SK-N-SH treated with all-trans-retinoic acid at 6 μM for 48 hours (cell line): ENCODE results near the gene MYT1.

ENCODE experiments used
- ATAC-seq: fragments of 200-7000 bp; cut with Tn5 transposase; 3 replicates; pipeline ENCODE4 v1.9.1; 2020; ENCODE audit warnings: mild to moderate bottlenecking, moderate library complexity
- ARNTL ChIP-seq: fragments of 450-650 bp; formaldehyde crosslinking; IDR thresholded peaks from 2 replicates; pipeline ENCODE4 v1.5.0; 2020; ENCODE audit warnings: low read depth, mild to moderate bottlenecking, moderate library complexity, borderline replicate concordance
- CSDC2 ChIP-seq: fragments of 250-450 bp; sonication (Bioruptor Pico); IDR thresholded peaks from 2 replicates; pipeline ENCODE4 v1.5.0; 2020; ENCODE audit warnings: mild to moderate bottlenecking, moderate library complexity
- OSR1 ChIP-seq: fragments of 250-450 bp; sonication (Bioruptor Pico); IDR thresholded peaks from 2 replicates; pipeline ENCODE4 v1.8.0; 2022; ENCODE audit warnings: moderate library complexity, mild to moderate bottlenecking, inconsistent platforms
- PPARA ChIP-seq: fragments of 250-450 bp; sonication (Bioruptor Pico); IDR thresholded peaks from 2 replicates; pipeline ENCODE4 v1.5.0; 2020; ENCODE audit warnings: mild to moderate bottlenecking, borderline replicate concordance
- RARB ChIP-seq: fragments of 250-450 bp; sonication (Bioruptor Pico); IDR thresholded peaks from 2 replicates; pipeline ENCODE4 v1.8.0; 2021; ENCODE audit warnings: mild to moderate bottlenecking, moderate library complexity
- TCF4 ChIP-seq: fragments of 250-450 bp; sonication (Bioruptor Pico); IDR thresholded peaks from 2 replicates; pipeline ENCODE4 v1.8.0; 2021; ENCODE audit warnings: mild to moderate bottlenecking, moderate library complexity, borderline replicate concordance
- TOX ChIP-seq: fragments of 250-450 bp; sonication (Bioruptor Pico); IDR thresholded peaks from 2 replicates; pipeline ENCODE4 v1.8.0; 2021; ENCODE audit warnings: mild to moderate bottlenecking, moderate library complexity, borderline replicate concordance
- ZC3H10 ChIP-seq: fragments of 250-450 bp; sonication (Bioruptor Pico); IDR thresholded peaks from 2 replicates; pipeline ENCODE4 v1.5.1; 2021; ENCODE audit warnings: mild to moderate bottlenecking, moderate library complexity
- ZFP3 ChIP-seq: fragments of 250-450 bp; sonication (Bioruptor Pico); IDR thresholded peaks from 2 replicates; pipeline ENCODE4 v1.5.0; 2020; ENCODE audit warnings: mild to moderate bottlenecking, moderate library complexity
- ZNF565 ChIP-seq: fragments of 450-650 bp; formaldehyde crosslinking; conservative IDR thresholded peaks from 2 replicates; pipeline ENCODE4 v1.5.0; 2020; ENCODE audit warnings: low read depth, mild to moderate bottlenecking, moderate library complexity
- ZNF70 ChIP-seq: fragments of 450-650 bp; formaldehyde crosslinking; IDR thresholded peaks from 2 replicates; pipeline ENCODE4 v1.5.0; 2020; ENCODE audit warnings: mild to moderate bottlenecking, moderate library complexity
- TF ChIP-seq, protein P1 (sequence below): fragments of 250-450 bp; sonication (Bioruptor Pico); IDR thresholded peaks from 2 replicates; pipeline ENCODE4 v1.8.0; 2020; ENCODE audit warnings: mild to moderate bottlenecking, moderate library complexity, borderline replicate concordance
- TF ChIP-seq, protein P2 (sequence below): fragments of 250-450 bp; sonication (Bioruptor Pico); IDR thresholded peaks from 2 replicates; pipeline ENCODE4 v1.5.1; 2020; ENCODE audit warnings: low read depth, mild to moderate bottlenecking, moderate library complexity
- TF ChIP-seq, protein P3 (sequence below): fragments of 250-450 bp; sonication (Bioruptor Pico); IDR thresholded peaks from 2 replicates; pipeline ENCODE4 v1.5.1; 2021; ENCODE audit warnings: mild to moderate bottlenecking, moderate library complexity

The MYT1 gene

DNA sequence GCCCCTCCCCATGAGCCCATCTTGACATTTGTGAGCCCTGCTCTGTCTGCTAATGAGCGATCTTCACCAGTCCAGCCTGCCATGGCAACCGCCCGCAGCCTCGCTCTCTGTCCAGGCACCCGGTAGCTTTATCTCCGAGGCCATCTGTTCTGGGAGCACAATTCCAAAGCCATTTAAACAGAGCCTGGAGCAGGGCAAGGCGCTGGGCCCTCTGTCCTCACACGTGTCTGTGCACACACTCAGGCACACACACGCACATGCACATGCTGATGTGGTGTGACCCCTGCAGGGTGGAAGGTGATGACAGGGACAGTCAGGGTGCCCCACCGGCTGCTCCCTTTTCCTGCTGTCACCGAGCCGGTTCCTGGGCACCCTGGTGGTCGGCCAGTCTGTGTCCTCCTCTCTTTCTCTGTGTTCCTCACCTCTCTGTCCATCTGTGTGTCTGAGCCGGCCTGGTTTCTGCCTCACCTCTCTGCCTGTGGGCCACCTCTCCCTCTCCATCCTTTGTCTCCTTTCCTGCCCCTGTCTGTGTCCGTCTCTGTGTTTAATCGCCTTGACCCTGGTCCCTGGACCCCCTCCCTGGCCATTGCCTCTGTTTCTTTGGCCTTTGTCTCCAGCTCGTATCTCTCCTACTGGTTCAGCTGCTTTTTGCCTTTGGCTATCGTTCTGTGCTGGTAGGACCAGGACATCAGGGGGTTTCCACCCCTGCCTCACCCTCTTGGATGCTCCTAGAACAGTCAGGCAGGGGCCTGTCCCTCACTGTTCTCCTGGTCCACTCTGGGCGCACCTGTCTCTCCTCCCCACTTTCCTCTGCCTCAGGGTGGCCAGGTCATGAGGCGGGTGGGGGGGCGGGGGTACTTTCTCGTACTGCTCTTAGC, 8.8 kb upstream of the MYT1 start:
- no peak; the same call in 2 of the 3 replicates for ATAC-seq
- TF ChIP-seq ZNF70 (CRISPR knock-in tag) (peak; percentile 96), ARNTL (CRISPR knock-in tag) (0 out of 2 replicates have a peak, but pooled peaks have one; percentile 14), TOX (no peak)
- TF ChIP-seq, protein P1, sequence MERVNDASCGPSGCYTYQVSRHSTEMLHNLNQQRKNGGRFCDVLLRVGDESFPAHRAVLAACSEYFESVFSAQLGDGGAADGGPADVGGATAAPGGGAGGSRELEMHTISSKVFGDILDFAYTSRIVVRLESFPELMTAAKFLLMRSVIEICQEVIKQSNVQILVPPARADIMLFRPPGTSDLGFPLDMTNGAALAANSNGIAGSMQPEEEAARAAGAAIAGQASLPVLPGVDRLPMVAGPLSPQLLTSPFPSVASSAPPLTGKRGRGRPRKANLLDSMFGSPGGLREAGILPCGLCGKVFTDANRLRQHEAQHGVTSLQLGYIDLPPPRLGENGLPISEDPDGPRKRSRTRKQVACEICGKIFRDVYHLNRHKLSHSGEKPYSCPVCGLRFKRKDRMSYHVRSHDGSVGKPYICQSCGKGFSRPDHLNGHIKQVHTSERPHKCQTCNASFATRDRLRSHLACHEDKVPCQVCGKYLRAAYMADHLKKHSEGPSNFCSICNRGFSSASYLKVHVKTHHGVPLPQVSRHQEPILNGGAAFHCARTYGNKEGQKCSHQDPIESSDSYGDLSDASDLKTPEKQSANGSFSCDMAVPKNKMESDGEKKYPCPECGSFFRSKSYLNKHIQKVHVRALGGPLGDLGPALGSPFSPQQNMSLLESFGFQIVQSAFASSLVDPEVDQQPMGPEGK (CRISPR knock-in tag), result no peak
- TF ChIP-seq, all 23 proteins: peak for 2

DNA sequence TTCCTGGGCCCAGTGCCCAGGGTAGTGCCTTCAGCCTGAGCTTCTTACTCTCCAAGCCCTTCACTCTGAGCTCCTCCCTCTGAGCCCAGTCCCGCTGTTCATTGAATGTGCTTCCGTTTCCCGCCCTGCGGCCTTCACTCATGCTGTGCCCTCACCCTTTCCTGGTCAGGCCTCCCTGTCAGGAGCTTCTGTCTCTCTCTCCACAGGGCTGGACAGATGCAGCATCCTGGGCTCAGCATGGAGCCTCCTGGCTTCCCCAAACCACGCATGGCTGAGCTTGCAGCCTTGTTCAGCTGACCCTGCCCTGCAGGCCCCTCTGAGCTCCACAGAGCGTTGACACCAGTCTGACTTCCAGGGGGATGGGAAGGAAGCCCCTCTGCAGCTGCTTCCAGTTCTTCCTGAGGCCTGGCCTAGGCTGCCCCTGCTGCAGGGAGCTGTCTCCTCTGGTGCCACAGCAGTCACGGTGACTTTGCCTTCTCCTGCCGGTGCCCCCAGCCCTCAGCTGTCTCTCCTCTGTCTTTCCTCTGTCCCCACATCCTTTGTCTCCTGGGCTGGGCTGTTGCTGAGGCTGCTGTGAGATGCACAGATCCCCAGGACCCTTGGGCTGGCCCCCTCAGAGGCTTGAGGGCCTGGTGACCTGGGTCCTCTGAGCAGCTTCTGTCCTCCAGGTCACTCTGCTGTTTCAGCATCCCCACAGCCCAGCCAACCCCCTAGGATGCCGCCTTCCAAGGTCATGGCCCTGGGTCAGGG, 7.9 kb upstream of the MYT1 start:
- peak; percentile 17; the same call in 1 of the 3 replicates for ATAC-seq

DNA sequence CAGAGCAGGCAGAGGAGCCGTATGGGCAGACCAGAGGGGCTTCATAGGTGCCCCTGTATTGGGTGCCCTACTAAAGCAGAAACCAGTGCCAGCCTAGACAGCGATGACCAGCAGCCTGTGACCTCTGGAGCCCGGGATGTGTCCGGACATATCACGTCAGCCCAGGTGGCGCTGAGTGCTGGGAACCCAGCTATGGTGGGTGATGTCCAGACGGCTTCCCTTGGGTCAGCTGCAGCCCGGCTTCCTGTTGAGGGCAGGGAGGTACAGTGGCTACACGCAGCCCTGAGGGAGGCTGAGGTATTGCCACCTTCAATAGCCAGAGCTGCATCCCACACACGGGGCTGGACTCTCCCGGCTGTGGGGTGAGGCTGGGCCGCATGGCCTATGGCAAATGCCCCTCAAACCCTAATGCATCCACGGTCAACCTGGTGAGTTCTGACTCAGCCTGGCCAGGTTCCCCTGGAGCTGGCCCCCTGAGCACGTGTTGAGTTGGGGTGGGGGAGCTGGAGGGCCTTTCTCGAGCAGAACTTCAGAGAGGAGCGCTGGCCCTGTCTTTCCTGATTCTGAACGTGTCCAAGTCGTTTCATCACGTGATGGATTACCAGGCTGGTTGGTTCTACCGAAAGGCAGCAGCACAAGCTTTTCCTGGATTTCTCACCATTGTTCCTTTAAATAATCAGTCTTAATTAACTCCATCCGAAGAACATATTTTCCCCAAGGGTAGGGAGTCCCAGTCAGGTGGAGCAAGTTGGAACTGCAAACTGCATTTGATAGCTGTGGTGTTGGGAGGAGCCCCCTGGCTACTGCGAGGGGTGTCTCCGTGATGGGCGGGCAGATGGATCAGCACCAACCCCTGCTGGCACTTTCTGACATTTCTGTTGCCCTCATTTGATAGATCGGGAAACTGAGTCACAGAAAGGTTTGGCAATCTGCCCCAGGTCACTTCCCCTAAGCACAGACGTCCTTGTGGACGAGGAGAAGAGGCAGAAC, 7.1 kb upstream of the MYT1 start:
- no peak for ATAC-seq
- no peak for TF ChIP-seq CSDC2 (CRISPR knock-in tag)
- TF ChIP-seq ZC3H10, result no peak

More for the DNA sequence above, 7.9 kb upstream of the MYT1 start:
- no peak for TF ChIP-seq ZFP3
- TF ChIP-seq ZNF70 (CRISPR knock-in tag), result no peak
- no peak for TF ChIP-seq ARNTL (CRISPR knock-in tag)
- TF ChIP-seq ZNF565, result no peak
- TF ChIP-seq, protein P2, sequence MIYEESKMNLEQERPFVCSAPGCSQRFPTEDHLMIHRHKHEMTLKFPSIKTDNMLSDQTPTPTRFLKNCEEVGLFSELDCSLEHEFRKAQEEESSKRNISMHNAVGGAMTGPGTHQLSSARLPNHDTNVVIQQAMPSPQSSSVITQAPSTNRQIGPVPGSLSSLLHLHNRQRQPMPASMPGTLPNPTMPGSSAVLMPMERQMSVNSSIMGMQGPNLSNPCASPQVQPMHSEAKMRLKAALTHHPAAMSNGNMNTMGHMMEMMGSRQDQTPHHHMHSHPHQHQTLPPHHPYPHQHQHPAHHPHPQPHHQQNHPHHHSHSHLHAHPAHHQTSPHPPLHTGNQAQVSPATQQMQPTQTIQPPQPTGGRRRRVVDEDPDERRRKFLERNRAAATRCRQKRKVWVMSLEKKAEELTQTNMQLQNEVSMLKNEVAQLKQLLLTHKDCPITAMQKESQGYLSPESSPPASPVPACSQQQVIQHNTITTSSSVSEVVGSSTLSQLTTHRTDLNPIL (CRISPR knock-in tag), result no peak
- TF ChIP-seq, protein P3, sequence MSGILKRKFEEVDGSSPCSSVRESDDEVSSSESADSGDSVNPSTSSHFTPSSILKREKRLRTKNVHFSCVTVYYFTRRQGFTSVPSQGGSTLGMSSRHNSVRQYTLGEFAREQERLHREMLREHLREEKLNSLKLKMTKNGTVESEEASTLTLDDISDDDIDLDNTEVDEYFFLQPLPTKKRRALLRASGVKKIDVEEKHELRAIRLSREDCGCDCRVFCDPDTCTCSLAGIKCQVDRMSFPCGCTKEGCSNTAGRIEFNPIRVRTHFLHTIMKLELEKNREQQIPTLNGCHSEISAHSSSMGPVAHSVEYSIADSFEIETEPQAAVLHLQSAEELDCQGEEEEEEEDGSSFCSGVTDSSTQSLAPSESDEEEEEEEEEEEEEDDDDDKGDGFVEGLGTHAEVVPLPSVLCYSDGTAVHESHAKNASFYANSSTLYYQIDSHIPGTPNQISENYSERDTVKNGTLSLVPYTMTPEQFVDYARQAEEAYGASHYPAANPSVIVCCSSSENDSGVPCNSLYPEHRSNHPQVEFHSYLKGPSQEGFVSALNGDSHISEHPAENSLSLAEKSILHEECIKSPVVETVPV, result no peak
- TF ChIP-seq, protein P1 (CRISPR knock-in tag), result no peak
- TF ChIP-seq PPARA (CRISPR knock-in tag), result no peak
- TF ChIP-seq TCF4 (CRISPR knock-in tag), result no peak
- TF ChIP-seq OSR1 (CRISPR knock-in tag), result no peak

DNA sequence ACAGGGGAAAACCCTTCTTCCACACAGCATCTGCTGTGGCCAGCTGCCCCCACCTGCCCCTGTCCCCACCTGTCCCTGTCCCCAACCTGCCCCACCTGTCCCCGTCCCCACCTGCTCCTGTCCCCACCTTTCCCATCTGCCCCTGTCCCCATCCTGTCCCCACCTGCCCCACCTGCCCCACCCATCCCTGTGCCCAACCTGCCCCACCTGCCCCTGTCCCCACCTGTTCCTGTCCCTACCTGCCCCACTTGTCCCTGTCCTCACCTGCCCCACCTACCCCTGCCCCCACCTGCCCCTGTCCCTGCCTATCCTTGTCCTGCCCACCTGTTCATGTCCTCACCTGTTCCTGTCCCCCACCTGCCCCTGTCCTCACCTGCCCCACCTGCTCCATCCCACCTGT, 6.4 kb upstream of the MYT1 start:
- ATAC-seq, result no peak
- no peak for TF ChIP-seq RARB (CRISPR knock-in tag)
